HL-60/S4 (cell line): ENCODE measurements around the gene IQSEC1.
"Not testable (repeated sequence)": the region's sequence is repeated elsewhere in the genome, so short reads cannot be mapped to it uniquely, and the experiment has no call there.

Experiments
- in situ Hi-C: fragments of 300-500 bp; cut with MboI; formaldehyde crosslinking; loops from 2 replicates; pipeline ENCODE4 v1.14.3; 2022; ENCODE audit warnings: low sequenced_read_pairs

Gene IQSEC1

GRCh38 chr3:12886106-12886679, 187.0 kb downstream of the IQSEC1 start:
- in situ Hi-C loops, result no loop called here

- in situ Hi-C loops, result no loop called here
Observed at GRCh38 chr3:12885583-12885930, 187.7 kb downstream of the IQSEC1 start.

GRCh38 chr3:12884790-12885582, 188.2 kb downstream of the IQSEC1 start:
- in situ Hi-C loops, result no loop called here

- in situ Hi-C loops, result no loop called here
Observed at GRCh38 chr3:12884186-12884680, 189.0 kb downstream of the IQSEC1 start.

GRCh38 chr3:12882336-12883310, 190.6 kb downstream of the IQSEC1 start:
- in situ Hi-C loops, result no loop called here

- in situ Hi-C loops, result not testable (repeated sequence)
Observed at GRCh38 chr3:12881858-12882257, 191.4 kb downstream of the IQSEC1 start.

- in situ Hi-C loops, result no loop called here
Observed at GRCh38 chr3:12879191-12879815, 193.9 kb downstream of the IQSEC1 start.

- in situ Hi-C loops, result not testable (repeated sequence)
Observed at GRCh38 chr3:12878758-12879157, 194.5 kb downstream of the IQSEC1 start.

GRCh38 chr3:12878141-12878574, 195.1 kb downstream of the IQSEC1 start:
- in situ Hi-C loops, result no loop called here

GRCh38 chr3:12877040-12877439, 196.2 kb downstream of the IQSEC1 start:
- in situ Hi-C loops, result no loop called here

- in situ Hi-C loops, result no loop called here
Observed at GRCh38 chr3:12875857-12876836, 197.1 kb downstream of the IQSEC1 start.

- in situ Hi-C loops, result loop anchor here (25.0 kb wide), 1 partner anchor 591 kb away; no protein-coding TSS in a partner anchor
Observed at GRCh38 chr3:12871404-12871983, 201.7 kb downstream of the IQSEC1 start.

- in situ Hi-C loops, result loop anchor here (25.0 kb wide), 1 partner anchor 591 kb away; no protein-coding TSS in a partner anchor
Observed at GRCh38 chr3:12870942-12871341, 202.3 kb downstream of the IQSEC1 start.

- in situ Hi-C loops, result loop anchor here (25.0 kb wide), 1 partner anchor 593 kb away; no protein-coding TSS in a partner anchor
Observed at GRCh38 chr3:12869035-12869621, 204.1 kb downstream of the IQSEC1 start.

GRCh38 chr3:12868039-12869034, 204.9 kb downstream of the IQSEC1 start:
- in situ Hi-C loops, result loop anchor here (25.0 kb wide), 1 partner anchor 594 kb away; no protein-coding TSS in a partner anchor

GRCh38 chr3:12866836-12867235, 206.4 kb downstream of the IQSEC1 start:
- in situ Hi-C loops, result loop anchor here (25.0 kb wide), 1 partner anchor 595 kb away; no protein-coding TSS in a partner anchor

GRCh38 chr3:12865271-12865670, 208.0 kb downstream of the IQSEC1 start:
- in situ Hi-C loops, result loop anchor here (25.0 kb wide), 1 partner anchor 597 kb away; no protein-coding TSS in a partner anchor
